GM23338 (cell line): ENCODE measurements around the gene CALY. TPM values are rescaled to one million over a fixed set of nuclear protein-coding genes. Genes with fewer than 3 reads are reported as not detected.
A peak's percentile ranks its signal among the peaks of the same experiment; 100 is the strongest.

Experiments used
- ATAC-seq: fragments of 200-7000 bp; cut with Tn5 transposase; 3 replicates; pipeline ENCODE4 v1.9.1; 2020
- DNase-seq: peaks from one replicate; pipeline ENCODE4 v3.0.0-alpha.2; 2015; ENCODE audit warnings: low spot score
- H2AFZ ChIP-seq: fragments of 200-600 bp; sonication (generic); 2 replicates; pipeline ENCODE4 v1.8.0; 2016; ENCODE audit warnings: antibody characterized with exemption, mild to moderate bottlenecking, moderate library complexity
- H3F3A ChIP-seq: fragments of 200-600 bp; sonication (generic); replicated peaks from 2 replicates; pipeline ENCODE4 v1.8.0; 2017; ENCODE audit warnings: antibody characterized with exemption, mixed run types, low read depth
- H3K27ac ChIP-seq: fragments of 200-600 bp; sonication (generic); 2 replicates; pipeline ENCODE4 v1.6.1; 2016; ENCODE audit warnings: low read depth
- H3K27me3 ChIP-seq: fragments of 200-600 bp; sonication (generic); 2 replicates; pipeline ENCODE4 v1.8.0; 2016; ENCODE audit warnings: mild to moderate bottlenecking, mixed run types, moderate library complexity; ENCODE audit not compliant: insufficient read depth
- H3K36me3 ChIP-seq: fragments of 200-600 bp; sonication (generic); 2 replicates; pipeline ENCODE4 v1.8.0; 2016; ENCODE audit warnings: mild to moderate bottlenecking; ENCODE audit not compliant: insufficient read depth
- H3K4me1 ChIP-seq: fragments of 200-600 bp; sonication (generic); 2 replicates; pipeline ENCODE4 v1.8.0; 2016; ENCODE audit warnings: mild to moderate bottlenecking, moderate library complexity; ENCODE audit not compliant: insufficient read depth
- H3K4me2 ChIP-seq: fragments of 200-600 bp; sonication (generic); 2 replicates; pipeline ENCODE4 v1.7.1; 2017; ENCODE audit warnings: mixed run types
- H3K4me3 ChIP-seq: fragments of 200-600 bp; sonication (generic); 2 replicates; pipeline ENCODE4 v1.6.1; 2016; ENCODE audit warnings: mixed run types
- H3K79me2 ChIP-seq: fragments of 200-600 bp; sonication (generic); replicated peaks from 2 replicates; pipeline ENCODE4 v1.8.0; 2017; ENCODE audit warnings: mild to moderate bottlenecking; ENCODE audit not compliant: insufficient read depth
- H3K9me2 ChIP-seq: fragments of 200-600 bp; sonication (generic); 2 replicates; pipeline ENCODE4 v1.8.0; 2017; ENCODE audit not compliant: insufficient read depth
- H4K20me1 ChIP-seq: fragments of 200-600 bp; sonication (generic); replicated peaks from 2 replicates; pipeline ENCODE4 v1.8.0; 2017; ENCODE audit warnings: mild to moderate bottlenecking; ENCODE audit not compliant: insufficient read depth
- H3K27ac Mint-ChIP-seq: 2 replicates; pipeline ENCODE4 v1.8.0; 2020; ENCODE audit warnings: inconsistent platforms, mild to moderate bottlenecking, moderate library complexity, mixed read lengths
- H3K27me3 Mint-ChIP-seq: 3 replicates; pipeline ENCODE4 v1.8.0; 2022; ENCODE audit warnings: low read depth, mild to moderate bottlenecking, moderate library complexity, mixed read lengths, inconsistent platforms; ENCODE audit not compliant: insufficient read depth, poor library complexity
- H3K36me3 Mint-ChIP-seq: 3 replicates; pipeline ENCODE4 v1.8.0; 2021; ENCODE audit warnings: low read depth, mild to moderate bottlenecking, inconsistent platforms, moderate library complexity, mixed read lengths
- H3K4me1 Mint-ChIP-seq: 3 replicates; pipeline ENCODE4 v1.8.0; 2020; ENCODE audit warnings: mild to moderate bottlenecking, inconsistent platforms, mixed read lengths
- H3K4me3 Mint-ChIP-seq: 3 replicates; pipeline ENCODE4 v1.8.0; 2021; ENCODE audit warnings: moderate library complexity, mild to moderate bottlenecking, inconsistent platforms, mixed read lengths
- H3K9me3 Mint-ChIP-seq: 3 replicates; pipeline ENCODE4 v1.8.0; 2020; ENCODE audit warnings: moderate library complexity, mild to moderate bottlenecking, inconsistent platforms, mixed read lengths
- POLR2AphosphoS5 ChIP-seq: IDR thresholded peaks from 2 replicates; pipeline ENCODE4 v1.6.1; 2016; ENCODE audit warnings: antibody characterized with exemption, low read depth
- ZNF462 ChIP-seq: fragments of 250-450 bp; sonication (Bioruptor Pico); IDR thresholded peaks from 2 replicates; pipeline ENCODE4 v1.5.0; 2020; ENCODE audit warnings: mild to moderate bottlenecking, moderate library complexity
- polyA plus RNA-seq: library from polyadenylated mRNA; unstranded; fragments of >200 nt; fragmentation: Nextera tagmentation; extraction: Ambion mirVana; gene quantifications from 2 replicates; pipeline ENCODE4 v1.2.1, GENCODE V29; 2016
- total RNA-seq: library from RNA; depleted of rRNA; stranded (reverse); fragments of >200 nt; shearing (Covaris generic); gene quantifications from 2 replicates; pipeline ENCODE4 v1.2.3, GENCODE V29; 2014

The CALY gene
- total and polyA plus RNA-seq, 2 experiments from 2014 or later = 1.0 to 8.0 TPM

- Histone ChIP-seq H3K4me1 (peaks cover 5% of the 10 kb centered on the region; the same call in 1 of the 2 replicates), H4K20me1 (no peaks in the 10 kb centered on the region; the same call in 1 of the 2 replicates), H2AFZ (peak overlapping the region; percentile 93), H3K27me3 (peaks cover 60% of the 10 kb centered on the region), H3K4me2 (peak overlapping the region; percentile 96), H3K79me2 (no peaks in the 10 kb centered on the region), H3K36me3 (no peaks in the 10 kb centered on the region), H3F3A (0 out of 2 replicates have a peak, but pooled peaks cover 3% of the 10 kb centered on the region), H3K4me3 (peak overlapping the region; percentile 74), H3K27ac (no peak overlapping the region), H3K9me2 (no peaks in the 10 kb centered on the region)
- Mint-ChIP-seq H3K27ac (no peak overlapping the region), H3K9me3 (no peaks in the 10 kb centered on the region; the same call in 2 of the 3 replicates), H3K27me3 (peaks cover 41% of the 10 kb centered on the region), H3K36me3 (no peaks in the 10 kb centered on the region), H3K4me3 (peak overlapping the region; percentile 77), H3K4me1 (peaks cover 2% of the 10 kb centered on the region; the same call in 2 of the 3 replicates)
- TF ChIP-seq POLR2AphosphoS5 (peak; percentile 9; the same call in 1 of the 2 replicates), ZNF462 (no peak)
- peak; percentile 63 for DNase-seq
- ATAC-seq = peak; percentile 35
These were observed 41.8 kb upstream of the CALY start for GRCh38 chr10:133378251-133379096.

- H3K9me2 ChIP-seq = no peaks in the 10 kb centered on the region
- H3K4me1 Mint-ChIP-seq = peaks cover 2% of the 10 kb centered on the region; the same call in 2 of the 3 replicates
- H3K27ac ChIP-seq = no peak overlapping the region
- H3K4me3 ChIP-seq = peak overlapping the region; percentile 74
- no peaks in the 10 kb centered on the region for H3K36me3 ChIP-seq
- peaks cover 41% of the 10 kb centered on the region for H3K27me3 Mint-ChIP-seq
- H4K20me1 ChIP-seq = no peaks in the 10 kb centered on the region; the same call in 1 of the 2 replicates
- no peaks in the 10 kb centered on the region for H3K36me3 Mint-ChIP-seq
- H3K4me2 ChIP-seq = peak overlapping the region; percentile 96
- H3K79me2 ChIP-seq = no peaks in the 10 kb centered on the region
- H3K9me3 Mint-ChIP-seq = no peaks in the 10 kb centered on the region; the same call in 2 of the 3 replicates
- H3K27me3 ChIP-seq = peaks cover 60% of the 10 kb centered on the region
- peaks cover 5% of the 10 kb centered on the region; the same call in 1 of the 2 replicates for H3K4me1 ChIP-seq
- DNase-seq = no peak
- 0 out of 2 replicates have a peak, but pooled peaks cover 3% of the 10 kb centered on the region for H3F3A ChIP-seq
- H2AFZ ChIP-seq = peak overlapping the region; percentile 93
- peak; percentile 9 for ATAC-seq
- H3K4me3 Mint-ChIP-seq = peak overlapping the region; percentile 77
- H3K27ac Mint-ChIP-seq = no peak overlapping the region
- TF ChIP-seq ZNF462 = no peak
These were observed 41.1 kb upstream of the CALY start for GRCh38 chr10:133377818-133378250.
